Activated CD4-positive, alpha-beta T cell treated with anti-CD3 and anti-CD28 coated beads, Interleukin-2, amount 10 ng/mL, durations not matched to agents 24 days and 14 days (primary cell): ENCODE measurements around the gene PKP3. TPM values are rescaled to one million over a fixed set of nuclear protein-coding genes. Genes with fewer than 3 reads are reported as not detected.
"Not testable (repeated sequence)": the region's sequence is repeated elsewhere in the genome, so short reads cannot be mapped to it uniquely, and the experiment has no call there.

Experiments
- DNase-seq: peaks from one replicate; pipeline ENCODE4 v3.0.0; 2022
- H3K27ac Mint-ChIP-seq: one replicate; pipeline ENCODE4 v1.8.0; 2022; ENCODE audit warnings: mild to moderate bottlenecking, mixed read lengths
- H3K27me3 Mint-ChIP-seq: one replicate; pipeline ENCODE4 v1.8.0; 2022; ENCODE audit warnings: mixed read lengths
- H3K36me3 Mint-ChIP-seq: one replicate; pipeline ENCODE4 v1.8.0; 2022; ENCODE audit warnings: low read depth, mild to moderate bottlenecking, mixed read lengths
- H3K4me1 Mint-ChIP-seq: one replicate; pipeline ENCODE4 v1.8.0; 2021; ENCODE audit warnings: mixed read lengths
- H3K4me3 Mint-ChIP-seq: one replicate; pipeline ENCODE4 v1.8.0; 2022; ENCODE audit warnings: mild to moderate bottlenecking, moderate library complexity, mixed read lengths
- H3K9me3 Mint-ChIP-seq: one replicate; pipeline ENCODE4 v1.8.0; 2021; ENCODE audit warnings: mixed read lengths
- intact Hi-C: fragments of 100-400 bp; cut with micrococcal nuclease; formaldehyde crosslinking; loops from one replicate; pipeline ENCODE4 v1.15.1; 2023
- total RNA-seq: library from RNA; stranded (reverse); gene quantifications from 2 replicates; pipeline ENCODE4 v1.2.3, GENCODE V29; 2022

PKP3 gene
- total RNA-seq, 1 donor from 2014 or later: not detected

DNA sequence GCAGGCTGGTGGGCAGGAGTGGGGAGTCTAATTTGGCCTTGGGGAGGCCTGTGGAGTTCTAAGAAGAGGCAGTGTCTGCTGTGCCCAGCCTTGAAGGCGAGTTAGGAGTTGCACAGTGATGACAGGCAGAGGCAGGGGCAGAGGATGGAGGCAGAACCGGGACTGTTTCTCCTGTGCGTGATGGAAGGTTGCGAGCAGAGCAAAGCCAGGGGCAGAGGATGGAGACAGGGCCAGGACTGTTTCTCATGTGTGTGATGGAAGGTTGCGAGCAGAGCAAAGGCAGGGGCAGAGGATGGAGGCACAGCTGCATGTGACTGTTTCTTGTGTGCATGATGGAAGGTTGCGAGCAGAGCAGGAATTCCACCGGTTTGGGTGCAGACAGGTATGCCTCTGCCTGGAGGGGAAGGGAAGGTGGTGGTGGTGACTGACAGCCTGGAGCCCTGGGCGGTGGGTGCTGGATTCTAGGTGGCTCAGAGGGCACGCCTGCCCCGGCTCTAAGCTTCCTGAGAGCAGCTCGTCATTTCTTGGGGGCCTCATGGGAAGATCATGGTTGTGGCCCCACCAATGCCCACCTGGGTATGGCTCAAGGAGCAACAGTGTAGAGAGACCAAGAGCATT is 16.0 kb upstream of the PKP3 start:
- H3K4me3 Mint-ChIP-seq: no peak overlapping the region
- intact Hi-C loops: no loop called here
- no peak for DNase-seq
- peaks cover 4% of the 10 kb centered on the region for H3K4me1 Mint-ChIP-seq
- no peaks in the 10 kb centered on the region for H3K36me3 Mint-ChIP-seq
- H3K9me3 Mint-ChIP-seq: peaks cover 7% of the 10 kb centered on the region
- peaks cover 3% of the 10 kb centered on the region for H3K27me3 Mint-ChIP-seq
- no peak overlapping the region for H3K27ac Mint-ChIP-seq

DNA sequence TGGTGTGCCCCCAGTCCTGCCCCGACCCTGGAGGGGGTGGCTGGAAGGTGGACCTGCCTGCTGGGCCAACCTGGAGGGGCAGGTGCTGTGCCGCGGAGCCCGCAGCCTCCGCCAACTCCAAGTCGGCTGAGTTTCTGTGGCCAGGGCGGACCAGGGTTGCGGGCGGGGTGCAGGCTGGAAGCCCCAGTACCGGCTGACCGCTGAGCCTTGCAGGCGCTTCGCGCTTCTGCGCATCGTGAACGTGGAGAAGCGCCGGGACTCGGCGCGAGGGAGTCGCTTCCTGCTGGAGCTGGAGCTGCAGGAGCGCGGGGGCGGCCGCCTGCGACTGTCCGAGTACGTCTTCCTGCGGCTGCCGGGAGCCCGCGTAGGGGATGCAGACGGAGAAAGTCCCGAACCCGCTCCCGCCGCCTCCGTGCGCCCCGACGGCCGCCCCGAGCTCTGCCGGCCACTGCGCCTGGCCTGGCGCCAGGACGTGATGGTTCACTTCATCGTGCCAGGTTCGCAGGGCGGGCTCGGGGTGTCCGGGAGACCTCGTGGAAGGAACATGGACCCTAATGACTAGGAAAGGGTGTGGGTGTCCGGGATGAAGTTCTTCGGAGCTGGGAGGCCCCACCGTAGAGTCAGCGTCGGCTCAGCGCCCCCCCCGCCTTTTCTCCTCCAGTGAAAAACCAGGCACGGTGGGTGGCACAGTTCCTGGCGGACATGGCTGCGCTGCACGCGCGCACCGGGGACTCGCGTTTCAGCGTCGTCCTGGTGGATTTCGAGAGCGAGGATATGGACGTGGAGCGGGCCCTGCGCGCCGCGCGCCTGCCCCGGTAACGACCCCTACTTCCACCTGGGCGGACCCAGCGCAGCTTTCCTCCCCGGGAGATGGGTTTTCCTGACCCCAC is 14.6 kb upstream of the PKP3 start:
- peaks cover 5% of the 10 kb centered on the region for H3K27me3 Mint-ChIP-seq
- no peak overlapping the region for H3K4me3 Mint-ChIP-seq
- no peaks in the 10 kb centered on the region for H3K36me3 Mint-ChIP-seq
- H3K9me3 Mint-ChIP-seq: no peaks in the 10 kb centered on the region
- peaks cover 2% of the 10 kb centered on the region for H3K4me1 Mint-ChIP-seq
- no peak overlapping the region for H3K27ac Mint-ChIP-seq
- DNase-seq: no peak
- intact Hi-C loops: no loop called here

DNA sequence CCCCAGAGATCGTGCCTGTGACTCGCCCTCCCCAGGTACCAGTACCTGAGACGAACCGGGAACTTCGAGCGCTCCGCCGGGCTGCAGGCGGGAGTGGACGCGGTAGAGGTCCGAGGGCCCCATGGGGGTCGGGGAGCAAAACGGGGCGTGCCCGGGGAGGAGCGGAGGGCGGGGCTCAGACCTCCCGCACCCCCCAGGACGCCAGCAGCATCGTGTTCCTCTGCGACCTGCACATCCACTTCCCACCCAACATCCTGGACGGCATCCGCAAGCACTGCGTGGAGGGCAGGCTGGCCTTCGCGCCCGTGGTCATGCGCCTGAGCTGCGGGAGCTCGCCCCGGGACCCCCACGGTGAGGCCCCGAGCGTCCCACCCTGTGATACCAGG is 13.9 kb upstream of the PKP3 start:
- Mint-ChIP-seq H3K9me3 (no peaks in the 10 kb centered on the region), H3K27me3 (peaks cover 5% of the 10 kb centered on the region), H3K4me1 (peaks cover 2% of the 10 kb centered on the region), H3K36me3 (no peaks in the 10 kb centered on the region), H3K27ac (no peak overlapping the region), H3K4me3 (no peak overlapping the region)
- no peak for DNase-seq
- intact Hi-C loops: no loop called here

DNA sequence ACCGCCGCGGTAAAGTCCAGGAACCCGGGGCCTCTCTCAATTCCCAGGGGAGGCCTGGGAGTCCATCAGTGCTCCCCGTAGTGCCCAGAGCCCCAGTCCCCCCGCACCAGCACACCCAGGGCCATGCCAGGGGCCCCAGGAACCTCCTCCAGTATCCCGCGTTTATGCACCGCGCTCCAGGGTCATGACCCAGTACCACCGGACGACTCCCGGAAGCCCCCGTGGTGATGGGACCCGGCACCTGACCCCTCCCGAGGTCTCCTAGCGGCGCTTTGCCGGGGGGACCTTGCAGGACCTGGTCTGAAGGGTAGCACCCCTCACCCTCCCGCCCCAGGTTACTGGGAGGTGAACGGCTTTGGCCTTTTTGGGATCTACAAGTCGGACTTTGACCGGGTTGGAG is 13.5 kb upstream of the PKP3 start:
- Mint-ChIP-seq H3K4me1 (peaks cover 2% of the 10 kb centered on the region), H3K27me3 (peaks cover 5% of the 10 kb centered on the region), H3K27ac (no peak overlapping the region), H3K36me3 (no peaks in the 10 kb centered on the region), H3K9me3 (no peaks in the 10 kb centered on the region), H3K4me3 (no peak overlapping the region)
- DNase-seq: no peak
- intact Hi-C loops: no loop called here

DNA sequence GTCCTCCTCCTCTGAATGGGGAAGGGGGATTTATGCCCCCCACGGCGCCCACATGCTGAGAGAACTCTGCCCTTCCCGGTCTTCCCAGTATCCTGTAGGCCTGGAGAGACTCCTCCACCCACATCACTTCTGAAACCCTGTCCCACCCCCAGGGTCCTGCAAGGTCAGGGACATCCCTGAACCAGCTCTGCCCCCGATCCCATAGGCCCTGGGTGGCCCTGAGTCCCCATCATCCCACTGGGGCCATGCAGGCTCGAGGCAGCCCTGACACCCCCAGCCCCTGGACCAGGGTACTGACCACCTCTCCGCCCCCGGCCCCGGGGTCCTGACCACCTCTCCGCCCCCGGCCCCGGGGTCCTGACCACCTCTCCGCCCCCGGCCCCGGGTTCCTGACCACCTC is 13.0 kb upstream of the PKP3 start:
- H3K4me1 Mint-ChIP-seq: peaks cover 2% of the 10 kb centered on the region
- H3K36me3 Mint-ChIP-seq: no peaks in the 10 kb centered on the region

DNA sequence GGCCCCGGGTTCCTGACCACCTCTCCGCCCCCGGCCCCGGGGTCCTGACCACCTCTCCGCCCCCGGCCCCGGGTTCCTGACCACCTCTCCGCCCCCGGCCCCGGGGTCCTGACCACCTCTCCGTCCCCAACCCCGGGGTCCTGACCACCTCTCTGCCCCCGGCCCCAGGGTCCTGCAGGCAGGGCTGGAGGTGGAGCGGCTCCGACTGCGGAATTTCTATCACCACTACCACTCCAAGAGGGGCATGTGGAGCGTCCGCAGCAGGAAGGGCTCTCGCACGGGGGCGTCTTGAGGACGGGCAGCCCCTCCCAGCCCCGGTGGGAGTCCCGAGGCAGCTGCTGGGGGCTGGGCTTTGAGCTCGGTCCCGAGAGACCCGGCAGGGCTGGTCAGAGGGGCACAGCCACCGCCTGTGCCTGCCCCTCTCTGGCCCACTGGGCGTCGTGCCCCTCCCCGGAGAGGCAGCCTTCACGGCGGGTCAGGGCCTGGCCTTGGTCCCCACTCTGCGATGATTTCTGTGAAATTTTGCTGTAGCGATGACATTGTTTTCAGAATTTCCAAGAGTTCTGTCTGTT is 12.4 kb upstream of the PKP3 start:
- no peak overlapping the region for H3K4me3 Mint-ChIP-seq
- H3K27ac Mint-ChIP-seq: no peak overlapping the region
- no peak for DNase-seq
- H3K4me1 Mint-ChIP-seq: peaks cover 2% of the 10 kb centered on the region
- no peaks in the 10 kb centered on the region for H3K9me3 Mint-ChIP-seq
- intact Hi-C loops: no loop called here
- no peaks in the 10 kb centered on the region for H3K36me3 Mint-ChIP-seq
- peaks cover 6% of the 10 kb centered on the region for H3K27me3 Mint-ChIP-seq

More for the DNA sequence above, 13.0 kb upstream of the PKP3 start:
- no peak overlapping the region for H3K27ac Mint-ChIP-seq
- H3K27me3 Mint-ChIP-seq: peaks cover 5% of the 10 kb centered on the region
- H3K4me3 Mint-ChIP-seq: no peak overlapping the region
- no peak for DNase-seq
- no peaks in the 10 kb centered on the region for H3K9me3 Mint-ChIP-seq
- intact Hi-C loops: no loop called here

DNA sequence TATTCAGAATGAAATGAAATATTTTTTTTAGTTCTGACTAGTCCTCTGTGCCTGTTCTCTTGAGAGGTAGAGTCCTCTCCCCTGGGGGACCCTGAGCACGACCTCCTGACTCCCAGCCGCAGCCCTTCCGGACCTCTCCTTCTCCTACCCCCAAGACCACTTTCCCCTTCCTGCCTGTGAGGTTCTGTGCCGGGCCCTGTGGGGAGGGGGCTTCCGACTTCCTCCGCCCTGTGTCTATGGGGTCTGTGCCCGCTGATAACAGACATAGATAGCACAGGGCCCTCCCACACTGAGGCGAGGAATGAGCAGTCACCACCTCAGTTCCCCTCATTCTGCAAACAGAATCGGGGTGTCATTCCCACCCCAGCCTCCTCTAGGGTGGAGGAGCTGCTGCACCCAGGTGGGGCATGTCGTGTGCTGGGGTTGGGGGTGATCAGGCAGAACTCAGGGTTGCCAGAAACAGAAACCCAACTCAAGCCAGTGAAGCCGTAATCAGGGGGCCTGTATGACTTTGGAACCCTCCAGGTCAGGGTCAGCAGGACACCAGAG is 11.9 kb upstream of the PKP3 start:
- no peaks in the 10 kb centered on the region for H3K9me3 Mint-ChIP-seq
- no peak for DNase-seq
- H3K27ac Mint-ChIP-seq: no peak overlapping the region
- intact Hi-C loops: no loop called here
- H3K36me3 Mint-ChIP-seq: no peaks in the 10 kb centered on the region
- peaks cover 2% of the 10 kb centered on the region for H3K4me1 Mint-ChIP-seq
- peaks cover 9% of the 10 kb centered on the region for H3K27me3 Mint-ChIP-seq
- H3K4me3 Mint-ChIP-seq: no peak overlapping the region

DNA sequence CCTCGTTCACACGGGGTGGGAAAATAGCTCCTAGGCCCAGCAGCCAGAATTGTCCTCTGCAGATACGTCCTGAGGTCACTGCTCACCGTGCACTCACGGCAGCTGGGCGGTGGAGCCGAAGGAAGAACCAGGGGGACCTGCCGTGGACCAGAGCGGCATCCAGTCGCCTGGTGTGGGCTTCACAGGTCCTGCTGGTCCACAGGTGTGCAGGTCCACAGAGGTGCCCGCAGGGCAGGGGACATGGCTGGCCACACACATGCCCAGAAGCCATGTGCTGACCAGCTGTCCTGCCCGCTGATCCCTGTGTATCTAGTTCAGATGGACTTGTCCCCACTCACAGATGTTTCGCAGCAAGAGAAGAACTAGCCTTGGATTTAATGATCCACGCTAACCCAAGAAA is 10.6 kb upstream of the PKP3 start:
- Mint-ChIP-seq H3K27me3 (peaks cover 15% of the 10 kb centered on the region), H3K9me3 (no peaks in the 10 kb centered on the region), H3K27ac (no peak overlapping the region), H3K4me3 (no peak overlapping the region), H3K36me3 (no peaks in the 10 kb centered on the region), H3K4me1 (peaks cover 2% of the 10 kb centered on the region)
- intact Hi-C loops: no loop called here
- no peak for DNase-seq

DNA sequence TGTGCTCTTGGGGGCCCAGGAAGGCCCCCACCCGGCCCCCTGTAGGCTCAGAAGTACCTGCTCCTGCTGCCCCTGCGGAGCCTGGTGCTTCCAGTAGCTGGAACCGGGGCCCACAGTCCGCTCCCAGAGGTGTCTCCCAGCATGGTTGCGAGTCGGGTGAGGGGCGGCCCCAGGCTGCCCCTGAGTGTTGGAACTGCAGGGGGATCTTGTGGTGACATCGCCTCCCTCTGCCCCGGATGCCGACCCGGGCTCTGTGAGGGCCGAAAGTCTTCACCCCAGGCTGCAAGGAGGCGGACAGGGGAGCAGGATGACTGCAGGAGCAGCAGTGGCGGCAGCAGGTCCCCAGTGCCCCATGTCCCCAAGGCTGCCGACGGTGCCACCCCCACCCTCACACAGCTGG is 9.5 kb upstream of the PKP3 start:
- H3K27me3 Mint-ChIP-seq: peaks cover 15% of the 10 kb centered on the region
- H3K9me3 Mint-ChIP-seq: no peaks in the 10 kb centered on the region
- H3K4me3 Mint-ChIP-seq: no peak overlapping the region
- H3K36me3 Mint-ChIP-seq: no peaks in the 10 kb centered on the region
- H3K27ac Mint-ChIP-seq: no peak overlapping the region
- intact Hi-C loops: no loop called here
- DNase-seq: no peak
- H3K4me1 Mint-ChIP-seq: peaks cover 2% of the 10 kb centered on the region

DNA sequence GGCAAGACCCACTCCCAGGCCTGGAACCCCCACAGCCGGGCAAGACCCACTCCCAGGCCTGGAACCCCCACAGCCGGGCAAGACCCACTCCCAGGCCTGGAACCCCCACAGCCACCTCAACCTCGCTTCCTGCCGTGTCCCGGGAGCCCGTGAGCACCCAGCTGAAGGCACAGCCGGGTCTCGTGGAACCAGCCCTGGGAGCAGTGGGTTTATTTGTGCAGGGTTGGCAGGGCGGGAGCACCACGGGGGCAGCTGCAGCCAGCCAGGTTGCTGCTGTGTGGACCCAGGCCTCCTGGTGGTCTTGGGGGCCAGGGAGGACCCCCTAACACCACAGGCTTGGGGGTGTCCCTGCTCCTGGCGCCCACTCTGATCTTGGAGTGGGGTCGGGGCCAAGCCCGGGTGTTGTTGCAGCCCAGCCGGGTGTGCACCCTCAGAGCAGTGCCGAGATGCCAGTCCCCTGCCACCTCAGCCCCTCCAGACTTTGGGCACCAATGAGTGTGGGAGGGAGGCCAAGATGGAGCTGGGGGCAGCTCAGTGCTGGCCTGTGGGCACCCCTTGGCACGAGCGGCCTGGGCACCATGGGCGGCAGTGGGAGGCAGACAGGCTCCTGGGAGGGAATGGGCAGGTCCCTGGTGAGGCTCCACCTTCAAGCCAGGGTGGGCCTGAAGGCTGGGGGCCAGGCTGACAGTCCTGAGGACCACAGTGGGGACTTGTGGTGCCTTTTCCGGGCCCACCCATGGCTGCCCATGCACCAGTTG is 8.2 kb upstream of the PKP3 start:
- no peaks in the 10 kb centered on the region for H3K36me3 Mint-ChIP-seq
- no peak for DNase-seq
- peaks cover 2% of the 10 kb centered on the region for H3K4me1 Mint-ChIP-seq
- H3K27me3 Mint-ChIP-seq: peaks cover 15% of the 10 kb centered on the region
- no peaks in the 10 kb centered on the region for H3K9me3 Mint-ChIP-seq
- H3K4me3 Mint-ChIP-seq: no peak overlapping the region
- intact Hi-C loops: no loop called here
- H3K27ac Mint-ChIP-seq: no peak overlapping the region

DNA sequence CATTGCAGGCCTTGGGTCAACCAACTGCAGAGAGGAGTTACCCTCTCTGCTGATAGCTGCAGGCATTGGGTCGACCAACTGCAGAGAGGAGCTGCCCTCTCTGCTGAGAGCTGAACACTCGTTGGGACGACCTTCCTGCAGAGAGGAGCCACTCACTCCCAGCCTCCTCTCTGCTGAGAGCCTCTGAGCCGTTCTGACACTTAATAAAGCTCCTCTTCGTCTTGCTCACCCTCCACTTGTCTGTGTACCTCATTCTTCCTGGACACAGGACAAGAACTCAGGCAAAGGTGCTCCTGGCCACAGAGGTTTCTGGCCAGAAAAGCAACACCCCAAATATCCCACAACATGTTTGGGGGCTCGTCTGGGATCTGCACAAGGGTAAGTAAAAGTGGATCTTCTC is 7.5 kb upstream of the PKP3 start:
- DNase-seq: no peak
- intact Hi-C loops: no loop called here
- Mint-ChIP-seq H3K4me1 (peaks cover 2% of the 10 kb centered on the region), H3K9me3 (no peaks in the 10 kb centered on the region), H3K36me3 (no peaks in the 10 kb centered on the region), H3K27me3 (peaks cover 15% of the 10 kb centered on the region), H3K4me3 (no peak overlapping the region), H3K27ac (no peak overlapping the region)

DNA sequence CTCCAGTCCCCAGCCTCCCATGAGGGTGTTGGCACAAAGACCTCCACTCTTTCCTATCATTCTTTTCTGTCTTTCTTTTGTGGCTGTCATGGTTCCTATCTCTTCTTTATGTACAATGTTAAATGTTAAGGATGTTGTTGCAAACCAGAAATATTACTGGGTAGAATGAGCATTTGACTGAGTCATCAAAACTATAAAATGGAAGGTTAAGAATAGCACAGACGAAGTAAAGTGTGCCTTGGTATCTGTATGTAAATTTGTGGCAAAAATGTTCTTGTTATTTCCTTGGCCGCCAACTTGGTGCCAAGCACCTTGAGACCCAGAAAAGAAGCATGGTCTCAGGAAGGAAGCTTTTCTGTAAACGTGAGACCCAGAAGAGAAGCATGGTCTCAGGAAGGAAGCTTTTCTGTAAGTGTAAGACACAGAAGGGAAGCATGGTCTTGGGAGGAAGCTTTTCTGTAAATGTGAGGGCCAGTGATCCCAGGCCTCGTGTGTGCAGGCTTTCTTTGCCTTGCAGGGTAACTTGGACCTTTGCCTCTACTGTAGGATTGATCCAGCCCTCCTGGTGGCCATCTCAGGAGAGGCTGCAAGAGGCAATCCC is 6.7 kb upstream of the PKP3 start:
- H3K4me1 Mint-ChIP-seq: no peaks in the 10 kb centered on the region
- H3K4me3 Mint-ChIP-seq: no peak overlapping the region
- no peaks in the 10 kb centered on the region for H3K36me3 Mint-ChIP-seq
- intact Hi-C loops: no loop called here
- no peak for DNase-seq
- H3K27me3 Mint-ChIP-seq: peaks cover 12% of the 10 kb centered on the region
- no peak overlapping the region for H3K27ac Mint-ChIP-seq
- no peaks in the 10 kb centered on the region for H3K9me3 Mint-ChIP-seq

DNA sequence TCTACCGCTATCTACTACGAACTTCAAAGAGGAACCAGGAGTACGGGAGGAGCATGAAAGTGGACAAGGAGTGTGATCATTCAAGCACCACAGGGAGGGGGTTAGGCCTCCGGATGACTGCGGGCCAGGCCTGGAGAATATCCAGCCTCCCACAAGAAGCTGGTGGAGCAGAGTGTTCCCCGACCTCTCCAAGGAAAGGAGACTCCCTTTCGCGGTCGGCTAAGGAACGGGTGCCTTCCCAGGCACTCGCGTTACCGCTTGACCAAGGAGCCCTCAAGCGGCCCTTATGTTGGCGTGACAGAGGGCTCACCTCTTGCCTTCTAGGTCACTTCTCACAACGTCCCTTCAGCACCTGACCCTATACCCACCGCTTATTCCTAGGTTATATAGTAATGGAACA is 4.6 kb upstream of the PKP3 start:
- H3K4me3 Mint-ChIP-seq, intact Hi-C loops, H3K9me3 Mint-ChIP-seq, DNase-seq, H3K4me1 Mint-ChIP-seq, H3K27ac Mint-ChIP-seq, H3K36me3 Mint-ChIP-seq: not testable (repeated sequence)
- H3K27me3 Mint-ChIP-seq: peaks cover 10% of the 10 kb centered on the region
